HUES6 (cell line): ENCODE measurements around the gene SCN1A.

Source experiments
- H3K27ac ChIP-seq: 2 replicates; pipeline ENCODE4 v1.7.0; 2013; ENCODE audit warnings: low read depth, mild to moderate bottlenecking, low read length, inconsistent platforms
- H3K27me3 ChIP-seq: 2 replicates; pipeline ENCODE4 v1.6.1; 2013; ENCODE audit warnings: low read length; ENCODE audit not compliant: control insufficient read depth, insufficient read depth
- H3K36me3 ChIP-seq: 2 replicates; pipeline ENCODE4 v1.6.1; 2013; ENCODE audit warnings: low read length; ENCODE audit not compliant: control insufficient read depth, insufficient read depth
- H3K4me1 ChIP-seq: 2 replicates; pipeline ENCODE4 v1.6.1; 2013; ENCODE audit warnings: low read length; ENCODE audit not compliant: control insufficient read depth, insufficient read depth
- H3K4me3 ChIP-seq: 2 replicates; pipeline ENCODE4 v1.5.1; 2013; ENCODE audit warnings: low read depth, low read length
- H3K9ac ChIP-seq: one replicate; pipeline ENCODE4 v1.6.1; 2013; ENCODE audit warnings: mild to moderate bottlenecking, low read length
- H3K9me3 ChIP-seq: 2 replicates; pipeline ENCODE4 v1.6.1; 2013; ENCODE audit warnings: low read depth, low read length; ENCODE audit not compliant: control insufficient read depth, insufficient read depth

Gene SCN1A

DNA sequence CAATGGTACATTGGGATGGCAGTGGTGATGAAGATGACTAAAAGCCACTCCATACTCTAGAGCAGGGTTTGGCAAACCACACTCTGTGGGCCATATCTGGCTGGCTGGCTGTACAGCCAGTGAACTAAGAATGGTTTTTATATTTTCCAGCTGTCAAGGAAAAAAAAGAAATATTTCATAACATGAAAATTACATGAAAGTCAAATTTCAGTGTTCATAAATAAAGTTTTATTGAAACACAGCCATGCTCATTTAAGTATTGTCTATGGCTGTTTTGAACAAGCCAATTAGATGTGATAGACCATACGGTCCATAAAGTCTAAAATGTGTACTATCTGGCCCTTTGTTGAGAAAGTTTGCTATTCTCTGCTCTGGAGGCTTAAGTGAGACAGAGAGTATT is 175.7 kb downstream of the SCN1A start:
- Histone ChIP-seq H3K27me3 (0 out of 2 replicates have a peak, but pooled peaks cover 2% of the 10 kb centered on the region), H3K9me3 (no peaks in the 10 kb centered on the region), H3K4me1 (peaks cover 16% of the 10 kb centered on the region), H3K36me3 (peaks cover 6% of the 10 kb centered on the region; the same call in 1 of the 2 replicates), H3K27ac (no peak overlapping the region), H3K9ac (no peak overlapping the region), H3K4me3 (peak overlapping the region; percentile 75; the same call in 1 of the 2 replicates)

DNA sequence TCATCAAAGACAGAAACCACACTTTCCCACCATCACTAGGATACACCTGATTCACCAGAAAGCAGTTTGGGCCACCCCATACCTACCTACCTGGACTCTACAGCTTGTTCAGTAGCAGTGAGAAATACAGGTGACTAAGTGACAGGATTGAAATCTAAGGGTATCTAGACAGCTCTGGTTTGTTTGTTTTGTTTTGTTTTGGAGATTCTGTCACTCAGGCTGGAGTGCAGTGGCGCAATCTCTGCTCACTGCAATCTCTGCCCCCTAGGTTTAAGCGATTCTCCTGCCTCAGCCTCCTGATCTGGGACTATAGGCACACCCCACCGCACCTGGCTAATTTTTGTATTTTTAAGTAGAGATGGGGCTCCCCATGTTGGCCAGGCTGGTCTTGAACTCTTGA is 177.4 kb downstream of the SCN1A start:
- H3K4me3 ChIP-seq = no peak overlapping the region
- H3K4me1 ChIP-seq = peaks cover 16% of the 10 kb centered on the region
- H3K9me3 ChIP-seq = no peaks in the 10 kb centered on the region
- H3K27me3 ChIP-seq = 0 out of 2 replicates have a peak, but pooled peaks cover 2% of the 10 kb centered on the region
- H3K27ac ChIP-seq = no peak overlapping the region
- H3K9ac ChIP-seq = no peak overlapping the region
- H3K36me3 ChIP-seq = peaks cover 7% of the 10 kb centered on the region; the same call in 1 of the 2 replicates

- H3K27me3 ChIP-seq = no peaks in the 10 kb centered on the region
- H3K27ac ChIP-seq = no peak overlapping the region
- no peaks in the 10 kb centered on the region for H3K4me1 ChIP-seq
- H3K36me3 ChIP-seq = peaks cover 57% of the 10 kb centered on the region
- no peaks in the 10 kb centered on the region for H3K9me3 ChIP-seq
- H3K4me3 ChIP-seq = no peak overlapping the region
- H3K9ac ChIP-seq = no peak overlapping the region
Observed at GRCh38 chr2:165941827-165942226, 186.0 kb downstream of the SCN1A start.

DNA sequence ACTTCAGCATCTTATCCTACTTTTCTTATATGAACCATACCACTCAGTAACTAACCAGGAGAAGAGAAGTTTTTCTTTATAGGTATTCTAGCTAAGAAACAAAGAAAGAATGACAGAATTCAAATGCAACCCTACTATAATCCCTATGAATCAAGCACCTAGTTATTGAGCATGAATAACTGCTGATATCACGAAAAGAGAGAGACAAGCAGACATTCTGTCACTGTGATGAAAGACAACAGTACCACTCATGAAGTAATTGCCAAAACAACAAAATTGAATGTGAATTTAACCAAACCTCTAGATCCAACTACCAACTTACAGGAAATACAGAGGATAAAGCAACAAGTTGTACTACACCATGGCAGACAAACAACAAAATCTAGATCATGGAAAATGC is 189.6 kb downstream of the SCN1A start:
- H3K36me3 ChIP-seq = peaks cover 42% of the 10 kb centered on the region
- H3K9me3 ChIP-seq = no peaks in the 10 kb centered on the region
- H3K4me3 ChIP-seq = no peak overlapping the region
- H3K27ac ChIP-seq = no peak overlapping the region
- H3K9ac ChIP-seq = no peak overlapping the region
- H3K27me3 ChIP-seq = no peaks in the 10 kb centered on the region
- peaks cover 6% of the 10 kb centered on the region; the same call in 1 of the 2 replicates for H3K4me1 ChIP-seq
